Measurements from ENCODE around the gene CACNA1E.

CACNA1E gene

DNA sequence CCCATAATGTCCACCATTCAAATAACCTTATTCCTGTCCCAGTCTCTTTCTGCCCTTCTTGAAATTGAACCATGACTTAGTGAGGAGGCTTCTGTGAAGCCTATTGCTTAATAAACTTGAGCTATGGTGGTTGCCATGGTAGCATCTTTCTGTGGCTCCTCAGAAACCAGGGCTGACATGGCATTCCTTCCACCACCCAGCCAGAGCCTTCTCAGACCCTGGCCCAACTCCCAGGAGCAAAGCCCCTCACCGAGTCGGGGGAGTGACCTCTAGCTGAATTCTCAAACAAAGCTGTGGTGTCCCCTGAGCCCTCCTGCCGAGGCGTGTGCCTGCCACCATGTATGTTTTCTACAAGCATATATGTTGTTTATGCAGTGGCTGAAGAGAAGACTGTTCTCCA, 259.1 kb downstream of the CACNA1E start:
- Histone ChIP-seq H3K4me1 (ENCODE audit: control insufficient read depth, insufficient read depth, low read length) (no peaks in the 10 kb centered on the region), H3K27me3 (ENCODE audit: control insufficient read depth, insufficient read depth, low read length) (no peaks in the 10 kb centered on the region), H3K9ac (ENCODE audit: low read length) (no peak overlapping the region), H3K36me3 (ENCODE audit: control insufficient read depth, insufficient read depth, low read length) (no peaks in the 10 kb centered on the region), H3K27ac (ENCODE audit: low read depth, low read length) (no peak overlapping the region), H3K4me3 (ENCODE audit: low read length) (no peak overlapping the region)

DNA sequence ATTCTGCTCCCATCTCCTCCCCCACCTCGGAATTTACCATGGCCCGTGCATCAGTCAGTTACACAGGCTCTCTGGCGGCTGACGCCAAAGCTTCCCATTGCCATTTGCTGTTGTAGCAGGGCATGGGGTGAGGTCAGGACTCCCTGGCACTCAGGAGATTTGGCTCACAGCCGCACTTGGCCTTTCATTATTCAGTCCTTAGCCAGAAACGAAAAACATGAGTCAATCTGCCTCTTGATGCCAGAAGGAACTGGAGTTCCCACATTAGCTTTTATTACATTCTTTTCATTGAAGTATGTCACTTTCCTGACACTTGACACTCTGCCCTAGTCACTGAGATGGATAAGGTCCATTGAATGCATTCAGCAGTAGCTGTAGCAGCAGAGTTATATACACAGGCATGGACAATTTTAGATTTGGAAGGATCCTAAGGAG, 260.6 kb downstream of the CACNA1E start:
- H3K9ac ChIP-seq (ENCODE audit: low read length): no peak overlapping the region
- H3K27me3 ChIP-seq (ENCODE audit: control insufficient read depth, insufficient read depth, low read length): no peaks in the 10 kb centered on the region
- H3K4me1 ChIP-seq (ENCODE audit: control insufficient read depth, insufficient read depth, low read length): no peaks in the 10 kb centered on the region
- H3K27ac ChIP-seq (ENCODE audit: low read depth, low read length): no peak overlapping the region
- H3K4me3 ChIP-seq (ENCODE audit: low read length): no peak overlapping the region
- H3K36me3 ChIP-seq (ENCODE audit: control insufficient read depth, insufficient read depth, low read length): no peaks in the 10 kb centered on the region

DNA sequence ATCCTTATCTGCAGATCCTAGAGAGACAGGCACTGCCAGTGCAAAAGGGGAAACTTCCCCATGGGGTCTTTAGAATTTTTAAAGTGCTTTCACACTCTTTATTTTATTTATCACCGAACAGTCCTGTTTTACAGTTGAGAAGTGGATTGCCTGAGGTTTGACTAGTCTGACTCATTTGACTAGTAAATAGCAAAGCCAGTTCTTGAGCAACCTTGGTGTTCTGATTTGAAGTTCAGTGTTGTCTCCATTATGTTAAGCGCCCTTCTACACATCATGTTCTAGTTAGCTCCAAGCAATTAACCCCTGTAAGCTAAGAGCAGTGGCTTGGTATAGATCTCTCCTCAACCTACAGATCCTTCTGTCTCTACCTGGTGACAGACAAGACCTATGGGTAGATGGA, 262.9 kb downstream of the CACNA1E start:
- Histone ChIP-seq H3K9ac (ENCODE audit: low read length) (no peak overlapping the region), H3K27ac (ENCODE audit: low read depth, low read length) (no peak overlapping the region), H3K36me3 (ENCODE audit: control insufficient read depth, insufficient read depth, low read length) (no peaks in the 10 kb centered on the region), H3K4me3 (ENCODE audit: low read length) (no peak overlapping the region), H3K4me1 (ENCODE audit: control insufficient read depth, insufficient read depth, low read length) (no peaks in the 10 kb centered on the region), H3K27me3 (ENCODE audit: control insufficient read depth, insufficient read depth, low read length) (no peaks in the 10 kb centered on the region)

DNA sequence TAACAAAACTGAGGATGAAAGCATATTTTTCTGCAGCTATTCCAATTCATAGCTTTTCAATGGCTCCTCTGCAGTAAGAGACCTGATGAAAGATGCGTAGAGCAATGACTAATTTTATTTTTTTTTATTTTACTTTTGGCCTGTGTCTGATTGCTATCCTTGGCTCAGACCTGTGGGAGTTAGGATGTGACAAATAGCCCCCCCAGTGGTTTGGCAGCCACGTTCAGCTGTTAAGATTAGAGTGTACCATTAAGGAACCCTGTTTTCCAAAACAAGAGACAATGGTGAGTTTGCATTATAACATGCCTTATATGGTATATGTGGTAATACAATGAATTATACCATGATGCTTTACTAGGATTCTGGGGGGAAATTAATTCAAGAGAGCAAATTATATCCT, 264.7 kb downstream of the CACNA1E start:
- no peaks in the 10 kb centered on the region for H3K36me3 ChIP-seq (ENCODE audit: control insufficient read depth, insufficient read depth, low read length)

DNA sequence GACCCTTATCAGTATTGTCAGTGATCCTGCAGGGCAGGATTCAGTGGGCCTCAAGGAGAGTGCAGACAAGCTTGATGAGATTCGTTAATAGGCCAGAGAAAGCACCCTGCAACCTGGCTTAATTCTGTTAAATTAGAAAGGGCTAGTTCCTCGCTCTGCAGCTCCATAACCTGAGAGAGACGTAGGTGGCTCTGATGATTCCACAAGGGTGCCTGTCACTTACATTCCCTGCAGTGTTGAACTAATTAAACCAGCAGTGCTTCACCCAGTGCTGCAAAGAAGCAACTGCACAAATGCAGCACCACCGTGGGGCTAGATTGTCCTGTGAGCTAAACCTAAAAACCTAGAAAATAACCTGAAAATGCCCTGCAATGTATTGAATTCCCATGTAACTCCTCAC, 270.8 kb downstream of the CACNA1E start:
- Histone ChIP-seq H3K4me3 (ENCODE audit: low read length) (no peak overlapping the region), H3K9ac (ENCODE audit: low read length) (no peak overlapping the region), H3K4me1 (ENCODE audit: control insufficient read depth, insufficient read depth, low read length) (no peaks in the 10 kb centered on the region), H3K27ac (ENCODE audit: low read depth, low read length) (no peak overlapping the region), H3K27me3 (ENCODE audit: control insufficient read depth, insufficient read depth, low read length) (no peaks in the 10 kb centered on the region), H3K36me3 (ENCODE audit: control insufficient read depth, insufficient read depth, low read length) (no peaks in the 10 kb centered on the region)

More for the DNA sequence above, 264.7 kb downstream of the CACNA1E start:
- Histone ChIP-seq H3K27ac (ENCODE audit: low read depth, low read length) (no peak overlapping the region), H3K4me1 (ENCODE audit: control insufficient read depth, insufficient read depth, low read length) (no peaks in the 10 kb centered on the region), H3K27me3 (ENCODE audit: control insufficient read depth, insufficient read depth, low read length) (no peaks in the 10 kb centered on the region), H3K4me3 (ENCODE audit: low read length) (no peak overlapping the region), H3K9ac (ENCODE audit: low read length) (no peak overlapping the region)

DNA sequence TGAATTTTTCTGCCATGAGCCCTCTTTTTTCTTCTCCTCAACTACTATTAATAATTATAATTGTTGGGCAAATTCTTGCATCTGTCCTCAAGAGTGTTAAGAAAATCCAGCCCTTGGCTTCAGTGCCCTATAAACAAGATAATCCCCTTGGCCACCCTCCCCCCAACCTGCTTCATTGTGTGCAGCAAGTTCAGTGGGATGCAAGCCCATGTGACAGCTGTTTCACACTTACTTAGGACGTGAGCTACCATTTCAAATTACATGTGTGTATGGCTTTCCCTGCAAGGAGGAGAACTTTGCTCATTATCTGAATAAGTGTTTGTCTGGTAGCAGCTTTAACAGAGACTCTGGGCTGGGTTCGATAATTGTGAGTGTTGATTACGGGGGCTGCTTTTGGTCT, 276.2 kb downstream of the CACNA1E start:
- no peak overlapping the region for H3K9ac ChIP-seq (ENCODE audit: low read length)
- no peak overlapping the region for H3K4me3 ChIP-seq (ENCODE audit: low read length)
- no peaks in the 10 kb centered on the region for H3K36me3 ChIP-seq (ENCODE audit: control insufficient read depth, insufficient read depth, low read length)
- H3K4me1 ChIP-seq (ENCODE audit: control insufficient read depth, insufficient read depth, low read length): no peaks in the 10 kb centered on the region
- no peak overlapping the region for H3K27ac ChIP-seq (ENCODE audit: low read depth, low read length)
- no peaks in the 10 kb centered on the region for H3K27me3 ChIP-seq (ENCODE audit: control insufficient read depth, insufficient read depth, low read length)

DNA sequence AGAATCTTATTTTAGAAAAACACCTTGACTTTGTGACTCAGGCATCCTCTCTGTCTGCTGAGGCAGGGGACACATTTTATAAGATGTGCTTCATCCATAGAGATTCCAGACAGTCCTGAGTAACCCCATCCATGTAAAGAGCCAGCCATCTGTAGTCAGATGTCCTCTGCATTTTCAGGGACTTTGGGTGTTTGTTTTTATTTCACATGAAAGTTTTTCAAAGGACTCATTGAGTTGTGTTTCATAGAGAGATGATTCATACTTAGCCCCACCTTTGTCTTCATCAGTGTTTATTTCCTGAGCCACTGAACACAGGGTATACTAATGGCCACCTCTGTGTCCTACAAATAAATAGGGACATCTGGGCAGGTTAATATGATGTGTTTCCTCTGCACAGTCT, 280.4 kb downstream of the CACNA1E start:
- Histone ChIP-seq H3K9ac (ENCODE audit: low read length) (no peak overlapping the region), H3K36me3 (ENCODE audit: control insufficient read depth, insufficient read depth, low read length) (no peaks in the 10 kb centered on the region), H3K4me3 (ENCODE audit: low read length) (no peak overlapping the region), H3K27ac (ENCODE audit: low read depth, low read length) (no peak overlapping the region), H3K27me3 (ENCODE audit: control insufficient read depth, insufficient read depth, low read length) (no peaks in the 10 kb centered on the region), H3K4me1 (ENCODE audit: control insufficient read depth, insufficient read depth, low read length) (no peaks in the 10 kb centered on the region)

DNA sequence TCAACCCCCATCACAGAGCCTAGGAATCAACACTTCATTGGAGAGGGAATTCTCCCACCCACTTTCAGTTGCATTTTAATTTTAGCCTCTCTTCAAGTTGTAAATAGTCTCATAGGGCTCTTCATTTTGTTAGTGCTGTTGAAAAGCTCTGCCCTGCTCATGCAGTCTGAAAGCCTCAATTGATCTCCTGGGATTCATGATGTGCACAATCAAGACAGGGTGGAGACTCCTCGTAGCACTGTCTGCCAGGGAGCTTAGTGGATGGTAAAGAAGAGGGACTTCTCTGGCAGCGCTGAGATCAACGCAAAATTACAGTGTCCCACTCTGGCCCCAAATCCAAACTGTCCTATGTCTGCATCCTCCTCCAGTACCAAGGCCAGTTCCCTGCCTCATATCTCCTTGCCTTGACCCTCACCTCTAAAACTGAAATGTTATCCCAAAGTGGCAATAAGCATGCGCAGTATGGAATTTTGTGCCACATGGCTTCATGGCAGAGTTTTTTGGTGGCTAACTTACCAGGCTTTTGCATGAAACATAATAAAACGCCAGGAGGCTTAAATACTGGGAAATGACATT, 282.2 kb downstream of the CACNA1E start:
- H3K4me3 ChIP-seq (ENCODE audit: low read length): no peak overlapping the region
- H3K9ac ChIP-seq (ENCODE audit: low read length): no peak overlapping the region
- no peak overlapping the region for H3K27ac ChIP-seq (ENCODE audit: low read depth, low read length)
- no peaks in the 10 kb centered on the region for H3K27me3 ChIP-seq (ENCODE audit: control insufficient read depth, insufficient read depth, low read length)
- H3K4me1 ChIP-seq (ENCODE audit: control insufficient read depth, insufficient read depth, low read length): no peaks in the 10 kb centered on the region
- H3K36me3 ChIP-seq (ENCODE audit: control insufficient read depth, insufficient read depth, low read length): no peaks in the 10 kb centered on the region

DNA sequence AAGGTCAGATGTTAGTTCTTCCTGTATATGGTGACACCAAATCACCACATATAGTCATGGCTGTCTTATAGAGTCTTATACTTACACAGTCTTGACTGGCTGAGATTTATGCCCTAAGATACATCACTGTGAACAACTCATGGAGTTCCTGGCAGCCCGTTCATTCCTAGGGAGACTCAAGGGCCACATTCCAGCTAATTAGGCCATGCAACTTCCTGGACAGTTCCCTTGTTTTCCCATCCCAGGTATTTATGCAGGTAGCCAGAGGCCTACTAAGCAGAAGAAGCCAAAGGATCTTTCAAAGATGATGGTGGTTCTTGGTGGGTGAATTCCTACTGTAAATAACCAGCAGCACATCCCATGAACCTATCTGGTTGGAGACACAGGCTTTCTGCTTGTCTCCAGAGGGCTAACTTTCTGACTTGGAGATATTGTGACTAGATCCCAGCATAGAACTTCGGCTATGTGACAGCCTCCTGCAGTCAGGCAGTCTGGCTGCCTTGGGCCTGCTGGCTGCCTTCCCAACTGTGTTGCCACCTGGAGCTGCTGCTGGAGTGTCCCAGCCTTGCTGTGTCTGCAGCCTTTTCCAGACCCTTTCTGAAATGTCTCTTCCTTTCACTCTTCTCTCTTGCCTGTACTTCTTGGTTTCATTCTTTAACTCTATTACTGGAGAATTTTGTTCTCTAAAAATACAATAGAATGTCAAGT, 283.8 kb downstream of the CACNA1E start:
- no peak overlapping the region for H3K4me3 ChIP-seq (ENCODE audit: low read length)
- H3K4me1 ChIP-seq (ENCODE audit: control insufficient read depth, insufficient read depth, low read length): no peaks in the 10 kb centered on the region
- H3K36me3 ChIP-seq (ENCODE audit: control insufficient read depth, insufficient read depth, low read length): no peaks in the 10 kb centered on the region
- no peaks in the 10 kb centered on the region for H3K27me3 ChIP-seq (ENCODE audit: control insufficient read depth, insufficient read depth, low read length)
- no peak overlapping the region for H3K9ac ChIP-seq (ENCODE audit: low read length)
- H3K27ac ChIP-seq (ENCODE audit: low read depth, low read length): no peak overlapping the region

DNA sequence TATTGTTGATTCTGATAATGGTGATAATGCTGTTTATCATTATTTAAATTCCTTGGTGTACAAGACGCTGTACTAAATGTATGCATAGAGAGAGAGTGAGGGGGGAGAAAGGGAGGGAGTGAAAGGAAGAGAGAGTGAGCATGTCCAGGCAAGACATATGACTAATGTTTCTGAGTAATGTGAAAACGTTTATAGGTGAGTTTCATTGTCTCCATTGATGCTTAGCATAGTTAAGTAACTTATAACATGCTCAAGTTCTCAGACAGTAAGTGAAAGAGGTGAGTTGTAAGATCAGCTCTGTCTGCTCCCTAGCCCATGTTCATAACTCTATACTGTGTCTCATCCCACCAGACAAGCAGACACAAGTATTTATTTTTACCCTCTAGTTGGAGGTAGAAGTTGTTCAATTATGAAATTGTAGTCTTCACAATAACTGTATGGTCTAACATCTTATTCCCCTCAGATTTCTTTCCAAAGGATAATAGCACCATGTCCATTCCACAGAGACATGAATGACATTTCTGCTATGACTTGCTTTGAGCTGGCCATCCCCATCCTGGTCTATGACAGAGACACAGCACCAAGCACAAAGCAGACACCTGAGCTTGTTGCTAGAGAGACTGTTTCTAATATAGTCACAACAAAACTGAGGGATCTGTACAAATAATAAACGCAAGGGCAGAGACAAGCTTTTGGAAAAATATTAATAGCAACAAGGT, 285.1 kb downstream of the CACNA1E start:
- H3K27me3 ChIP-seq (ENCODE audit: control insufficient read depth, insufficient read depth, low read length): no peaks in the 10 kb centered on the region
- H3K4me1 ChIP-seq (ENCODE audit: control insufficient read depth, insufficient read depth, low read length): no peaks in the 10 kb centered on the region
- no peak overlapping the region for H3K4me3 ChIP-seq (ENCODE audit: low read length)
- H3K36me3 ChIP-seq (ENCODE audit: control insufficient read depth, insufficient read depth, low read length): no peaks in the 10 kb centered on the region
- H3K9ac ChIP-seq (ENCODE audit: low read length): no peak overlapping the region
- H3K27ac ChIP-seq (ENCODE audit: low read depth, low read length): no peak overlapping the region

DNA sequence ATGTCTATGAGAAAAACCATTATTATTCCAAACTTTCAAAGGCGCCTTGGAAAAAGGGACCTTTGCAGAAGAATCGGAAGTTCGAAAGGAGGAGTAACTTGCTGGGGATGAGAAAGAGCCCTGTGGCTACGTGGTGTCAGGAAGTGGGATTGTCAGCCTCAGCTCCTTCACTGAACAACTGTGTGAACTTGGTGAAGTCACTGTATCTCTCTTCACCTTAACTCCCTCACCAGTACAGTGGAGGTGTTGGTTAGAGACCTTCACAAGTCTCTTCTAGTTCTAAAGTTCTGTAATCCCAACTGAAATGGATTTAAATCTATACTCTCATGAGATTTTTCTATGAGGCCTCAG, 285.6 kb downstream of the CACNA1E start:
- no peaks in the 10 kb centered on the region for H3K4me1 ChIP-seq (ENCODE audit: control insufficient read depth, insufficient read depth, low read length)
- no peaks in the 10 kb centered on the region for H3K27me3 ChIP-seq (ENCODE audit: control insufficient read depth, insufficient read depth, low read length)
- H3K4me3 ChIP-seq (ENCODE audit: low read length): no peak overlapping the region
- no peak overlapping the region for H3K9ac ChIP-seq (ENCODE audit: low read length)
- no peaks in the 10 kb centered on the region for H3K36me3 ChIP-seq (ENCODE audit: control insufficient read depth, insufficient read depth, low read length)
- H3K27ac ChIP-seq (ENCODE audit: low read depth, low read length): no peak overlapping the region

DNA sequence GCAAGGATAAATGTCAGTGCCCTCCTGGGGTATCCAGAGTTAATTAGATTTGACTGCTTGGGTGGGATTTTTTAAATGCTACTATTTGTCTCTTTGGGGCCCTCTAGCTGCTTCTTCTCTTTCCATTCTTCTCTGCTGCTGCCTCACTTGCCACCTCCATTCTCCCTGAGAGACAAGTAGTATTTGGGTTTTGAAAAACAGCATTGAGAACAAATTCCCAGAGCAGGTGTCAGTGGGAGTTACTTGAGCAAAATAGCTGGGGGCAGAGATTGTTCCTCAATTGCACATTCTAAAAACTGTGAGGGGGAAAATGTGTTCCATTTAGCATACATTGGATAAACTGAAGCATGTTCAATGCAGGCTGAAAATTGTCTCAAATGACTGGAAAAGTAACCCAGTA, 286.5 kb downstream of the CACNA1E start:
- Histone ChIP-seq H3K36me3 (ENCODE audit: control insufficient read depth, insufficient read depth, low read length) (no peaks in the 10 kb centered on the region), H3K4me1 (ENCODE audit: control insufficient read depth, insufficient read depth, low read length) (no peaks in the 10 kb centered on the region), H3K9ac (ENCODE audit: low read length) (no peak overlapping the region), H3K27me3 (ENCODE audit: control insufficient read depth, insufficient read depth, low read length) (no peaks in the 10 kb centered on the region), H3K27ac (ENCODE audit: low read depth, low read length) (no peak overlapping the region), H3K4me3 (ENCODE audit: low read length) (no peak overlapping the region)

DNA sequence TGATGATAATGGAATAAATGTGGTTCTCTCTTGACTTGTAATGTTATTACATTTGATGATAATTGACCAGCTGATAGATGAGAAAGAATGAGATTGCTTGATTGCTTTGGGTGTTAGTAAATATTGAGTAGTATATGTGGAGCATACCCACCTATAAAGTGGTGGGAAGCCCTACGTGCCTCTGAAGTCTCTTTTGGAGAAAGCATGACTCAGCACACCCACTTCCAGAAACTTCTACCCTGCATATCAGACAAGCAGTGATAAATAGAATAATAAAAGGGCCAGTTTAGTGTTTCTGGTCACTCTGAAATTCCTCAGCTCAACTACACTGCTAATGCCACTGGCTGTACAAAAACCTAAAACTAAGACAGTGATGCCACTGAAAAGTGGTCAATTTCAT, 289.4 kb downstream of the CACNA1E start:
- Histone ChIP-seq H3K9ac (ENCODE audit: low read length) (no peak overlapping the region), H3K36me3 (ENCODE audit: control insufficient read depth, insufficient read depth, low read length) (no peaks in the 10 kb centered on the region), H3K4me3 (ENCODE audit: low read length) (no peak overlapping the region), H3K4me1 (ENCODE audit: control insufficient read depth, insufficient read depth, low read length) (no peaks in the 10 kb centered on the region), H3K27me3 (ENCODE audit: control insufficient read depth, insufficient read depth, low read length) (no peaks in the 10 kb centered on the region), H3K27ac (ENCODE audit: low read depth, low read length) (no peak overlapping the region)
